NCI-H524 (cell line): ENCODE results near the gene DAPL1.
A peak's percentile ranks its signal among the peaks of the same experiment; 100 is the strongest.
"Not testable (repeated sequence)": the region's sequence is repeated elsewhere in the genome, so short reads cannot be mapped to it uniquely, and the experiment has no call there.

Experiments used
- DNase-seq, 2 experiments: peaks; one replicate each; lab custom pipeline; 2025; lab: John Stamatoyannopoulos, UW

DAPL1 gene

DNA sequence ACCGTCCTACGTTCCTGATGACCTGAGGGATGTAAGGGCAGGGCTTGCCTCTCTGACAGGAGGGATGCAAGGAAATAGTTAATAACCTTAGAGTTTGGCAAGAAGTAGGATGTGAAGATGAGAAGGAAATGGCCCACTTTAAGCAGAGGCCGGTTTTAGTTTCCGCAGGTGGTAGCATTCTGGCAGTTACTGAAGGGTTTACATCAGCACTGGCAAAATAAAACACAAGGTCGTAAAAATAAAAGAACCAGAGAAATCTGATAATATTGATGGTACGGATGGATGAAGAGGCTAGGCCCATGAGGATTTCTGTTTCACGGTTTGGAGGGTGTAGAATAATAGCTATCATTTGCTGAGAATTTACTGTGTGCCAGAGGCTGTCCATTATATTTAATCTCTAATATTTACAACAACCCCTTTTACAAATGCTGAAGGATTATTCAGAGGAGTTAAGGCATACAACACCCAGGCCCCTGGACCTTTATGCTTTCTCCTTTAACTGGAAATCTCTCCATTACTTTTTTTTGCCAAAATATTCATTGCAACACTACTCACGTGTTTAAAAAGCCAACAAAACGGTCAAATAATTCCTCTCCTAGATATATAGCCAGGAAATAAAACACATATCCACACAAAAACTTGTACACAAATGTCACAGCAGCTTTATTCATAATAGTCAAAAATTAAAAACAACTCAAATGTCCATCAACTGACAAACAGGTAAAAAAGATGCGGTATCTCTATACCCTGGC, 28.5 kb downstream of the DAPL1 start:
- no peak for DNase-seq

- DNase-seq = no peak
Measured at GRCh38 chr2:158825021-158825420, 29.9 kb downstream of the DAPL1 start.

- DNase-seq = no peak
Measured at GRCh38 chr2:158826965-158827364, 31.8 kb downstream of the DAPL1 start.

- no peak for DNase-seq
Measured at GRCh38 chr2:158828378-158829164, 33.5 kb downstream of the DAPL1 start.

- no peak for DNase-seq
Measured at GRCh38 chr2:158829167-158829566, 34.0 kb downstream of the DAPL1 start.

DNA sequence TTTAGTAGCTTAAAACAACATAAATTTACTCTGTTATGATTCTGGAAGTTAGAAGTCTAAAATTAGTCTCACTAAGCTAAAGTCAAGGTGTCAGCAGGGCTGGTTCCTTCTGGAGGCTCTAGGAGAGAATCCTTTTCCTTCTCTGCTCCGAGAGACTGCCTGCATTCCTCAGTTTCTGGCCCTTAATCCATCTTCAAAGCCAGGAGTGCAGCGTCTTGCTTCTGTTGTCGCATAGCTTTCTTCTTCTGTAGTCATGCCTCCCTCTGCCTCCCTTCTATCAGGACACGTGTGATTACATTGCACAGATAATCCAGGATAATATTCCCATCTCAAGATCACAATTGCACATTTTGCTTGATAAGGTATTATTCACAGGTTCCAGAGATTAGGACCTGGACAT, 35.1 kb downstream of the DAPL1 start:
- DNase-seq = no peak

- no peak for DNase-seq
Measured at GRCh38 chr2:158835431-158835830, 40.3 kb downstream of the DAPL1 start.

DNA sequence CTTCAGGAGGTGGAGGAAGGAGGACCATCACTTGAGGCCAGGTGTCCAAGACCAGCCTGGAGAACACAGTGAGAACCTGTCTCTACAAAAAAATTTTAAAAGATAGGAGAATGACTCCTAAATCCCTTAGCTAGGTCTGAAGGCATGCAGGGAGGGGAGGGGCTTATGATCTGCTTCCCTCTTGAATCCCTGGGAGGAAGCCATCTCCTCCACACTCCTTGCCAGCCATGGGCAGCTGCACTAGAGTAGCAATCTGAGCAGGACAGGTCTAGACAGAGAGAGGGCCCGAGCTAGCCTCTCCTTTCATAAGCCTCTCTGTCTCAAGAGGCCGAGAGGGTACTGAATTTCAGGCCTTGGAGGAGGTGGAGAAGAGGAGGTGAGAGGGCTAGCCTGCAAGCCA, 42.5 kb downstream of the DAPL1 start:
- no peak for DNase-seq

DNA sequence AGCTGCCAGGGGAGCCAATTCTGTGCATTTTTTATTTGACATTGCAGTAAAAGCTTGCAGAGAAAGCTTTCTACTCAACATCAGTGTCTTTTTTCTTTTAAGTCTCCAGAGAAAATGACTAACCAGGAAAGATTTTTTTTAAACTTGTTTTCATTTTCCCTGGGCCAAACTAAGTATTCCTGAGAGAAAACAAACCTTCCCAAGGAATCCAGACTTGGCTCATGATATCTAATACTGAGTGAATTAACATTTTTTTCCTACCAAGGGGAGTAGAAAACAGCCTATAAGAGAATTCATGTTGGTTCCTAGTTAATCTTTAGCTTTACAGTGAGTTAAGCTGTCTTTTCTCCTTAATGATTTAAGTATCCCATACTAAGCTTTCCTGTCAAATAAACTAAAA, 46.7 kb downstream of the DAPL1 start:
- DNase-seq = no peak

DNA sequence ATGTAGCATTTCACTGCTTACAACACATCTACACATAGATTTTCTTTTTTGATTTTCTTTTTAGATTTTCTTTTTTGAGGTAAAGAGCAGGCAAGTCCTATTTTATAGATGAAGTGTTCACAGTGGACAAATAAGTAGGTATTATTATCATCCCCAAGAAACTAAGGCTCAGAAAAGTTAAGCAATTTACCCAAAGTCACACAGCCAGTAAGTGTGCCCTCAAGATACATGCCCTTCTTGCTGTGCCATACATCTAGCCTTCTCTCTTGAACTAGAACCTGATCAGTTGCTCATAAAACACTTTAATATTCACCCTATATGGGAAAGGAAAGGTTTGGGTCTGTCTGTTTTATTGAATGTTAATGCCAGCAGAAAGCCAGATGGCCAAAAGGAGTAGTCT, 50.3 kb downstream of the DAPL1 start:
- DNase-seq = no peak

DNA sequence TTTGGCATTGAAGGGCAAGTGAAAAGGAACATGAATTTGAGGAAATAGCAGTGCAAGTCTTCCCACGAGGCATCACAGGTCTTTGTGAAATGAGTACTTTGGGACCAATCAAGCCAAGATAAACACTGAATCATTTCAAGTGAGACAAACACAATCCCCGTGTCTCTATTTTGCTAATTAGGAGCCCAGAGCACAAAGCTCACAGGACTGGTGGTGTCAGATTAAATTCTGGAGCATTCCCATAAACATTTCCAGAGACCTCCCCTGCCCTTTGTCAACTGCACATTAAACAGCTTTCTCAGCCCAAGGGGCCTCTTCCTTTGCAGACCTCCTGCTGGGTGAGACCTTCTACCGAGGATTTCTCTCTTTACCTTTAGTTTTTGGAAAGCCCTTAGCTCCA, 50.7 kb downstream of the DAPL1 start:
- no peak for DNase-seq

DNA sequence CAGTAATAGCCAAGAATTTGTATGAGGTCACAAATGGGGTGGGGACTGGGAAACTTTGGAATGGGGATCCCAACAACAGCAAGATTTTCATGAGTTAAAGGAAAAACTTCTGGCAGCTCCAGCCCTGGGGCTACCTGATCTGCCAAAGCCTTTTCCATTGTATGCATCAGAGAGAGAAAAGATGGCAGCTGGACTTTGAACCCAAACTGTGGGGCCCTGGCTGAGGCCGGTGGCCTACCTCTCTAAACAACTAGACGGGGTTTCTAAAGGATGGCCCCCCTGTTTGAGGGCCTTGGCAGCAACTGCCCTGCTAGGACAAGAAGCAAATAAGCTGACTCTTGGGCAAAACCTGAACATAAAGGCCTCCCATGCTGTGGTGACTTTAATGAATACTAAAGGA, 52.4 kb downstream of the DAPL1 start:
- not testable (repeated sequence) for DNase-seq

DNA sequence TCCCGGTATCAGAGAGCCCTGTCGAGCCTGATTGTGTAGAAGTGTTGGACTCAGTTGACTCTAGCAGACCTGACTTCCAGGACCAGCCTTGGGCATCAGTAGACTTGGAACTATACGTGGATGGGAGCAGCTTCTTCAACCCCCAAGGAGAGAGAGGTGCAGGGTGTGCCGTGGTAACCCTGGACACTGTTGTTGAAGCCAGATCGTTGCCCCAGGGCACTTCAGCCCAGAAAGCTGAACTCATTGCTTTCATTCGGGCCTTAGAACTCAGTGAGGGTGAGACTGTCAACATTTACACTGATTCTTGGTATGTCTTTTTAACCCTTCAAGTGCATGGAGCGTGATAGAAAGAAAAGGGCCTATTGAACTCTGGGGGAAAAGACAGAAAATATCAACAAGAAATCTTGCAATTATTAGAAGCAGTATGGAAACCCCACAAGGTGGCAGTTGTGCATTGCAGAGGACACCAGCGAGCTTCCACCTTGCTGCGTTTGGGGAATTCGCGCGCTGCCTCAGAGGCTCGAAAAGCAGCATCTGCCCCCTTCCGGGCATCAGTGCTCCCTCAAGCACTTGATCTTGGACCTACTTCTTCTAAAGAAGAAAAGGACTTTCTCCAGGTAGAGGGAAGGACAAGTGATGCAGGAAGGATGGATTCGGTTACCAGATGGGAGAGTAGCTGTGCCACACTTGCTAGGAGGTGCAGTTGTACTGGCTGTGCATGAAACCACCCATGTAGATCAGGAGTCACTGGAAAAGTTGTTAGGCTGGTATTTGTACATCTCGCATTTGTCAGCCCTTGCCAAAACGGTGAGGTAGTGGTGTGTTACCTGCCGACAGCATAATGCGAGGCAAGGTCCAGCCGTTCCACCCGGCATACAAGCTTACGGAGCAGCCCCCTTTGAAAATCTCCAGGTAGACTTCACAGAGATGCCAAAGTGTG, 53.2 kb downstream of the DAPL1 start:
- peak; percentile 8 to 20 for DNase-seq

GRCh38 chr2:158860179-158860578, 65.1 kb downstream of the DAPL1 start:
- DNase-seq = not testable (repeated sequence)

DNA sequence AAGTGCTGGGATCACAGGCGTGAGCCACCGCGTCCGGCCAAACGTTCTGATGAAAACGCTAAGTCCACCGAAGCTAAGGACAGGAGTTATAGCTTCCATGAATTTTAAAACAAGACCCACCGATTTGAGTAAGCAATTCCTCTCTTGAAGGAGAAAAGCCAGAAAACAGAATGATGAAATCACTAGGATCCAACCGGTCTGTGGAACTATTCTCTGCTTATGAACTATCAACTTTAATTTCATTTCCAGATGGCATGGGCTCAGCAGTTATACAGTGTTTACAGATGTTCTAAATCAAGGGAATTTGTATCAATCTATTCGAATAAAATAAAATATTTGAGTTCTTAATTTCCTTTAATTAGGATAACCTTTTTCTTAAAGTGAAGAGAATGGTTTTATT, 66.5 kb downstream of the DAPL1 start:
- not testable (repeated sequence) for DNase-seq

DNA sequence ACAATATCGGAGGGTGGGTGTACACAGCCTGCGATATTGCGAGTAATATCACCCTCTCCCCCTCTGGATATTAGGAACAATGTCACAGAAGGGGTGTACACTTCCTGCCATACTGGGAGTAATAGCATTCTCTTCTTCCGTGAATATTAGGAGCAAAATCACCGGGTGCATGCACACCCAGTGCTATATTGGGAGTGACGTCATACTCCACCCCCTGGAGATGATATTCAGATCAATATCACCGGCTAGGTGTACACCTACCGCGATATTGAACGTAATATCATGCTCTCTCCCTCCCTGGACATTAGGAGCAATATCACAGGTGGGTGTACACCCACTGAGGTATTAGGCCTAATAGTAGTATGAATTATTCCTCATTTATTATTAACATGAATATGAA, 70.4 kb downstream of the DAPL1 start:
- not testable (repeated sequence) for DNase-seq
